ENCODE data around the gene OR2T34. TPM values are rescaled to one million over a fixed set of nuclear protein-coding genes. Genes with fewer than 3 reads are reported as not detected.

The OR2T34 gene
- total and polyA plus RNA-seq, 2 experiments from 2014 or later, result not detected

GRCh38 chr1:248613742-248614141 lies 39.2 kb upstream of the OR2T34 start:
- Mint-ChIP-seq H3K4me1 (no peaks in the 10 kb centered on the region), H3K36me3 (ENCODE audit: low read depth) (peaks cover 18% of the 10 kb centered on the region), H3K9me3 (peaks cover 87% of the 10 kb centered on the region), H3K27ac (no peak overlapping the region), H3K27me3 (ENCODE audit: insufficient read depth, low read depth, poor library complexity) (no peaks in the 10 kb centered on the region), H3K4me3 (no peak overlapping the region)
- Histone ChIP-seq H4K20me1 (replicated peaks; ENCODE audit: insufficient read depth) (no peaks in the 10 kb centered on the region), H2AFZ (no peak overlapping the region), H3F3A (replicated peaks; ENCODE audit: low read depth) (no peaks in the 10 kb centered on the region), H3K36me3 (ENCODE audit: insufficient read depth) (0 out of 2 replicates have a peak, but pooled peaks cover 4% of the 10 kb centered on the region), H3K79me2 (replicated peaks; ENCODE audit: insufficient read depth) (no peaks in the 10 kb centered on the region), H3K27ac (ENCODE audit: low read depth) (no peak overlapping the region), H3K4me1 (ENCODE audit: insufficient read depth) (no peaks in the 10 kb centered on the region), H3K27me3 (ENCODE audit: insufficient read depth) (no peaks in the 10 kb centered on the region), H3K9me2 (ENCODE audit: insufficient read depth) (no peaks in the 10 kb centered on the region), H3K4me2 (no peak overlapping the region), H3K4me3 (no peak overlapping the region)
- TF ChIP-seq EZH2 (IDR thresholded peaks at IDR 0.05; ENCODE audit: low read depth, unreplicated experiment) (no peak), EZH2phosphoT487 (IDR thresholded peaks at IDR 0.05; ENCODE audit: unreplicated experiment) (no peak), CREB1 (CRISPR knock-in tag; IDR thresholded peaks at IDR 0.05; ENCODE audit: low read depth) (no peak), JUNB (IDR thresholded peaks at IDR 0.05; ENCODE audit: unreplicated experiment) (no peak), ETS1 (IDR thresholded peaks at IDR 0.05) (no peak), NANOG (IDR thresholded peaks at IDR 0.05; ENCODE audit: borderline replicate concordance) (no peak), POLR2AphosphoS5 (IDR thresholded peaks at IDR 0.05; ENCODE audit: low read depth) (no peak), ZNF331 (CRISPR knock-in tag; IDR thresholded peaks at IDR 0.05; ENCODE audit: low read depth) (no peak), ZNF462 (CRISPR knock-in tag; IDR thresholded peaks at IDR 0.05) (no peak), STAT1 (IDR thresholded peaks at IDR 0.05; ENCODE audit: unreplicated experiment) (no peak), ZNF114 (CRISPR knock-in tag; IDR thresholded peaks at IDR 0.05) (no peak)
- TF ChIP-seq, protein P1, sequence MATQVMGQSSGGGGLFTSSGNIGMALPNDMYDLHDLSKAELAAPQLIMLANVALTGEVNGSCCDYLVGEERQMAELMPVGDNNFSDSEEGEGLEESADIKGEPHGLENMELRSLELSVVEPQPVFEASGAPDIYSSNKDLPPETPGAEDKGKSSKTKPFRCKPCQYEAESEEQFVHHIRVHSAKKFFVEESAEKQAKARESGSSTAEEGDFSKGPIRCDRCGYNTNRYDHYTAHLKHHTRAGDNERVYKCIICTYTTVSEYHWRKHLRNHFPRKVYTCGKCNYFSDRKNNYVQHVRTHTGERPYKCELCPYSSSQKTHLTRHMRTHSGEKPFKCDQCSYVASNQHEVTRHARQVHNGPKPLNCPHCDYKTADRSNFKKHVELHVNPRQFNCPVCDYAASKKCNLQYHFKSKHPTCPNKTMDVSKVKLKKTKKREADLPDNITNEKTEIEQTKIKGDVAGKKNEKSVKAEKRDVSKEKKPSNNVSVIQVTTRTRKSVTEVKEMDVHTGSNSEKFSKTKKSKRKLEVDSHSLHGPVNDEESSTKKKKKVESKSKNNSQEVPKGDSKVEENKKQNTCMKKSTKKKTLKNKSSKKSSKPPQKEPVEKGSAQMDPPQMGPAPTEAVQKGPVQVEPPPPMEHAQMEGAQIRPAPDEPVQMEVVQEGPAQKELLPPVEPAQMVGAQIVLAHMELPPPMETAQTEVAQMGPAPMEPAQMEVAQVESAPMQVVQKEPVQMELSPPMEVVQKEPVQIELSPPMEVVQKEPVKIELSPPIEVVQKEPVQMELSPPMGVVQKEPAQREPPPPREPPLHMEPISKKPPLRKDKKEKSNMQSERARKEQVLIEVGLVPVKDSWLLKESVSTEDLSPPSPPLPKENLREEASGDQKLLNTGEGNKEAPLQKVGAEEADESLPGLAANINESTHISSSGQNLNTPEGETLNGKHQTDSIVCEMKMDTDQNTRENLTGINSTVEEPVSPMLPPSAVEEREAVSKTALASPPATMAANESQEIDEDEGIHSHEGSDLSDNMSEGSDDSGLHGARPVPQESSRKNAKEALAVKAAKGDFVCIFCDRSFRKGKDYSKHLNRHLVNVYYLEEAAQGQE (IDR thresholded peaks at IDR 0.05; ENCODE audit: unreplicated experiment), result no peak
- TF ChIP-seq, protein P2, sequence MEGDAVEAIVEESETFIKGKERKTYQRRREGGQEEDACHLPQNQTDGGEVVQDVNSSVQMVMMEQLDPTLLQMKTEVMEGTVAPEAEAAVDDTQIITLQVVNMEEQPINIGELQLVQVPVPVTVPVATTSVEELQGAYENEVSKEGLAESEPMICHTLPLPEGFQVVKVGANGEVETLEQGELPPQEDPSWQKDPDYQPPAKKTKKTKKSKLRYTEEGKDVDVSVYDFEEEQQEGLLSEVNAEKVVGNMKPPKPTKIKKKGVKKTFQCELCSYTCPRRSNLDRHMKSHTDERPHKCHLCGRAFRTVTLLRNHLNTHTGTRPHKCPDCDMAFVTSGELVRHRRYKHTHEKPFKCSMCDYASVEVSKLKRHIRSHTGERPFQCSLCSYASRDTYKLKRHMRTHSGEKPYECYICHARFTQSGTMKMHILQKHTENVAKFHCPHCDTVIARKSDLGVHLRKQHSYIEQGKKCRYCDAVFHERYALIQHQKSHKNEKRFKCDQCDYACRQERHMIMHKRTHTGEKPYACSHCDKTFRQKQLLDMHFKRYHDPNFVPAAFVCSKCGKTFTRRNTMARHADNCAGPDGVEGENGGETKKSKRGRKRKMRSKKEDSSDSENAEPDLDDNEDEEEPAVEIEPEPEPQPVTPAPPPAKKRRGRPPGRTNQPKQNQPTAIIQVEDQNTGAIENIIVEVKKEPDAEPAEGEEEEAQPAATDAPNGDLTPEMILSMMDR (conservative IDR thresholded peaks at IDR 0.05; ENCODE audit: low read depth in 2 of 2), result no peak
- ATAC-seq, result no peak
- no peak for DNase-seq (ENCODE audit: low spot score)
